Measurements from ENCODE around the gene FER. TPM values are rescaled to one million over a fixed set of nuclear protein-coding genes. Genes with fewer than 3 reads are reported as not detected.

FER gene
- total and polyA plus RNA-seq, 10 donors: 0.96 to 38.8 (median 21.2) TPM

DNA sequence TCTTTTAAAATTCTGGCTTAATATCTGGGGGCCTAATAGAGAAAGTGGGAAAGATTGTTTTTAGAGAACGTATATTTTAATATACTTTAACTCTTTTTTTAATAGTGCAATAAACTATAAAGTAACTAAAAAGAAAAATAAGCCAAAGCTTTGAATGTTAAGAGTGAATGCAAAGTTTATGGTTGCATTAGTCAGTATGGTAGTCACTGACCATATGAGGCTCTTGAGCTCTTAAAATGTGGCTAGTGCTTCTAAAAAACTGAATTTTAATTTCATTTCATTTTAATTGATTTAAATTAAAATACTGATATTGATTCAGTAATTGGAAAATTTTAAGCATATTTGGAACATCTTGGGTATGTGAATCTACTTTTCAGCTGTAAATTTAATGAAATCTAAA is 351.4 kb downstream of the FER start:
- H3K4me1 ChIP-seq: no peaks in the 10 kb centered on the region
- 88 to 94% (median 90%) methylated on average over 1 of the region's 1 CpG for WGBS, 5 donors
- H3K9me3 ChIP-seq: no peaks in the 10 kb centered on the region
- no peak for DNase-seq
- H3K27me3 ChIP-seq (replicated peaks in 1 of 7): no peaks in the 10 kb centered on the region
- no peaks in the 10 kb centered on the region for H3K36me3 ChIP-seq
- H3K4me3 ChIP-seq: no peak overlapping the region
- TF ChIP-seq, protein P1, sequence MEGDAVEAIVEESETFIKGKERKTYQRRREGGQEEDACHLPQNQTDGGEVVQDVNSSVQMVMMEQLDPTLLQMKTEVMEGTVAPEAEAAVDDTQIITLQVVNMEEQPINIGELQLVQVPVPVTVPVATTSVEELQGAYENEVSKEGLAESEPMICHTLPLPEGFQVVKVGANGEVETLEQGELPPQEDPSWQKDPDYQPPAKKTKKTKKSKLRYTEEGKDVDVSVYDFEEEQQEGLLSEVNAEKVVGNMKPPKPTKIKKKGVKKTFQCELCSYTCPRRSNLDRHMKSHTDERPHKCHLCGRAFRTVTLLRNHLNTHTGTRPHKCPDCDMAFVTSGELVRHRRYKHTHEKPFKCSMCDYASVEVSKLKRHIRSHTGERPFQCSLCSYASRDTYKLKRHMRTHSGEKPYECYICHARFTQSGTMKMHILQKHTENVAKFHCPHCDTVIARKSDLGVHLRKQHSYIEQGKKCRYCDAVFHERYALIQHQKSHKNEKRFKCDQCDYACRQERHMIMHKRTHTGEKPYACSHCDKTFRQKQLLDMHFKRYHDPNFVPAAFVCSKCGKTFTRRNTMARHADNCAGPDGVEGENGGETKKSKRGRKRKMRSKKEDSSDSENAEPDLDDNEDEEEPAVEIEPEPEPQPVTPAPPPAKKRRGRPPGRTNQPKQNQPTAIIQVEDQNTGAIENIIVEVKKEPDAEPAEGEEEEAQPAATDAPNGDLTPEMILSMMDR (IDR thresholded peaks at IDR 0.05 in 8 of 11, conservative IDR thresholded peaks at IDR 0.05 in 3 of 11): no peak
- no peak for TF ChIP-seq POLR2AphosphoS5 (IDR thresholded peaks at IDR 0.05)
- no peak for TF ChIP-seq POLR2A (IDR thresholded peaks at IDR 0.05)
- H3K27ac ChIP-seq: no peak overlapping the region
- intact Hi-C loops (cut with DNase I; ENCODE audit: low total_unique reads): no loop called here

DNA sequence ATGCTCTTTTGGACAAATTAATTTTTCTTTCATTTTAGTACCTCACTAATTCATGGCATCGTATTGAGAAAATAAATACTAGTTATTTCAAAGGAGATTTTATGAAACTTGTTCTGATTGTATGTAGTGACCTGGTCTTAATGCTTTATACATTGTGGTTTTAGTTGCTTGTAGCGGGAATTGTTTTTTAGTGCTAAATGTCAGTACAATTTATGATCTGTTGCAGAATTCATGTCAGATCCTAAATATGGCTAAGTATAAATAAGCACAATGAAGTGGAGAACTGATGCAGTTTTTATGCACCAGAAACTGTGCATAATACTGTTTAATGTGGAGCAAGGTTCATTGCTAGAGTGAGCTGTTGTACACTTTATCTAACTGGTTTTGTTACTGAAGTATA is 353.3 kb downstream of the FER start:
- Histone ChIP-seq H3K36me3 (no peaks in the 10 kb centered on the region), H3K4me3 (no peak overlapping the region), H3K27me3 (replicated peaks in 1 of 7) (no peaks in the 10 kb centered on the region), H3K4me1 (peaks cover 0 to 6% (median 0%) of the 10 kb centered on the region in 6 donors), H3K27ac (no peak overlapping the region), H3K9me3 (no peaks in the 10 kb centered on the region)
- TF ChIP-seq POLR2AphosphoS5 (IDR thresholded peaks at IDR 0.05) (no peak), POLR2A (IDR thresholded peaks at IDR 0.05) (no peak)
- TF ChIP-seq, protein P1 (IDR thresholded peaks at IDR 0.05 in 8 of 11, conservative IDR thresholded peaks at IDR 0.05 in 3 of 11): no peak
- intact Hi-C loops (cut with DNase I; ENCODE audit: low total_unique reads): no loop called here
- no peak for DNase-seq
- WGBS, 5 donors: 90 to 96% (median 94%) methylated on average over 2 of the region's 2 CpGs

DNA sequence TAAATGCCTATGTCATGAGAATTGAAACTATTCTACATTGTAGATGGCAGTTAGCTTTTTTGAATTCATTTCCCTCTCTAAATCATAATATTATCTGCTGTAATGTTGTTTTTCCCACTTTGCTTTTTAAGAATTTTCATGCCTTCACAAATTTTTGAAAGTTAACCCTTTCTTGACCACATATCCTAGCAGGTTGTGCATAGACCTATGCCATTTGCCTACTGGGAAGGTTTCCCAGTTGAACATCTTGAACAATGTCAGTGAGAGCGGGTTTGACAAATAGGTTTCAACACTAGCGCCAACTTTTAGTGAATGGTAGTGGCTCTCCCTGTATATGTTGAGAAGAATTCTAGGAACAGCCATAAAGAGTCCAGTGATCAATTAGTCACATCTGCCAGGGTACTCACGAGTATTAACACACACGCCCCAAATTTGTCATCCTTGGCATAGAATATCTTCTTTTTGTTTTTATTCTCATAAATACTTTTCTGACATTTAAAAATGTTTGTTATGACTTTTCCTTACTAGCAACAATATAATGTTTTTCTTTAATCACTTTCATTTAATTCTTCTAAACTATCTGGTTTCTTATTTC is 354.5 kb downstream of the FER start:
- Histone ChIP-seq H3K4me3 (no peak overlapping the region), H3K27ac (no peak overlapping the region), H3K36me3 (no peaks in the 10 kb centered on the region), H3K27me3 (replicated peaks in 1 of 7) (no peaks in the 10 kb centered on the region), H3K4me1 (peaks cover 0 to 11% (median 3%) of the 10 kb centered on the region in 6 donors), H3K9me3 (no peaks in the 10 kb centered on the region)
- intact Hi-C loops (cut with DNase I; ENCODE audit: low total_unique reads): no loop called here
- TF ChIP-seq POLR2A (IDR thresholded peaks at IDR 0.05): no peak
- TF ChIP-seq POLR2AphosphoS5 (IDR thresholded peaks at IDR 0.05): no peak
- DNase-seq: no peak
- whole genome bisulfite sequencing, 5 donors: 95 to 98% (median 97%) methylated on average over 4 of the region's 4 CpGs

DNA sequence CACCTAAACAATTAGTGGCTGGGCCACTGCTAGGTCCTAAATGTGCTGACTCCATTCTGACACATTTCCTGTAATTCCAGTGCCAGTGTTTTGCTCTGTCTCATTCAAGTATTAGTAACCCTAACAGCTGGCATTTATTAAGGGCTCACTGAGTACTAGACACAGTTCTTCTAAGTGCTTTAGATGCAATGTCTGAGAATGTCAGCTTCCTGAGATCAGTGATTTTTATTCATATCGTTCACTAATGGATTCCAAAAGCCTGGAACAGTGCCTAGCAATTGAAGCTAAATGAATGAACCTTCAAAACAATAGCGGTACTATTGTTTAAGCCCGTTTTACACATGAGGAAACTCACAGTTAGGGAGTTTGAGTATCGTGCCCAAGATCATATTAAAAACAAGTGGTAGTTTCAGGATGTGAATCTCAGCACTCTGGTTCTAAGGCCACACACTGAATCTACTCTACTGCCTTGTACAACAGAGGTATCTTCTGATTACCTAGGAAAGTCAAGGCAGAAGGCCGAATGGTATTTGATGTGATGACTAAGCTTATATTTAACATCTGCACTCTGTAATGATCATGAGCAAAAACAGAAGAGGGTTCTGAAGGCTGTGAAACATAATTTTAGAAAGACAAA is 358.1 kb downstream of the FER start:
- no peak overlapping the region for H3K4me3 ChIP-seq

More for the DNA sequence above, 358.1 kb downstream of the FER start:
- Histone ChIP-seq H3K27ac (peak overlapping the region in 1 of 8 donors; percentile 28), H3K4me1 (peaks cover 0 to 11% (median 4%) of the 10 kb centered on the region in 6 donors), H3K36me3 (no peaks in the 10 kb centered on the region), H3K9me3 (no peaks in the 10 kb centered on the region), H3K27me3 (replicated peaks in 1 of 7) (no peaks in the 10 kb centered on the region)
- TF ChIP-seq POLR2AphosphoS5 (IDR thresholded peaks at IDR 0.05) (no peak), POLR2A (IDR thresholded peaks at IDR 0.05) (no peak)
- TF ChIP-seq, protein P1 (IDR thresholded peaks at IDR 0.05 in 8 of 11, conservative IDR thresholded peaks at IDR 0.05 in 3 of 11): no peak
- WGBS, 5 donors: 50 to 76% (median 52%) methylated on average over 5 of the region's 5 CpGs
- no peak for DNase-seq
- intact Hi-C loops (cut with DNase I; ENCODE audit: low total_unique reads): no loop called here
